ENCODE data around the gene HTRA3.

Gene HTRA3

DNA sequence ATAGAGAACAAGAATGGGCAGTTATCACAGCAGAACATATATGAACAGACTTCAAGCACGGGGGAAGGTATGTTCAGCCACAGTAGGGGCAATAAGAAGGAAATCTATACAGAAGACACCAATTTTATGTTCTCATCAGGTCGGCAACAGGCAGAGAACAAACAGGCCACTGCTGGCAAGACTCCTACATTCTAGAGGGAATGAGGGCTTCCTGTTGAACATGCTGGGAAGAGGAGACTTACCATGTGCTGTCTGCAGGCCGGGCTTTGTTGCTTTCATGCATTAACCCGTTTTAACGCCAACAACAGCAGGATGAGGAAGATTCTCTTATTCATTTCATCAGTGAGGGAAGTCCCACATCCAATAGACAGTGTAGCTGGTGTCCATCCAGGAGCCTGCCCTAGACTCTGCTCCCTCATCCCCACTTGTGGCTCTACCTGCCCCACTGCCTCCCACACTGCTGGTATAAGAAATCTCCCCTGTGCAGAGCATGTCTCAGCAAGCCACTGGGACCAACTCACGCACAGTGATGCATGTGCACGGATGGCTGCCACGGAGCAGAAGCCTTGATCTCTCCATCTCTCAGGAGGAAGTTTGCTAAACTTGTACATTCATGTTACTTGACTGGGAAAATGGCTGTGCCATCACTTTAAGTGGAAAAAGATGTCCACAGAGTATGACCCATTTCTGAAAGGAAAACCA is 86.5 kb downstream of the HTRA3 start:
- DNase-seq (ENCODE audit: low spot score), result peak; percentile 60

Measured in left forelimb (tissue), 1 donor.